WTC11 (cell line): ENCODE measurements around the gene AVPR1B. TPM values are rescaled to one million over a fixed set of nuclear protein-coding genes. Genes with fewer than 3 reads are reported as not detected.

Source experiments
- ATAC-seq: fragments of 200-7000 bp; cut with Tn5 transposase; 2 replicates; pipeline ENCODE4 v1.10.0; 2021; ENCODE audit warnings: mild to moderate bottlenecking, moderate library complexity
- CTCF ChIA-PET: fragments of 300-600 bp; sonication (Branson Sonifier 250); formaldehyde crosslinking; loops from one replicate; lab custom pipeline; 2021; ENCODE audit warnings: antibody characterized with exemption; lab: Charles Lee
- POLR2A ChIA-PET: fragments of 350-600 bp; sonication (Branson Sonifier 250); formaldehyde crosslinking; loops from one replicate; lab custom pipeline; 2021; ENCODE audit warnings: antibody characterized with exemption; lab: Charles Lee
- DNase-seq: peaks from one replicate; pipeline ENCODE4 v3.0.0; 2021; ENCODE audit warnings: low spot score
- H3K27ac Mint-ChIP-seq: 2 replicates; pipeline ENCODE4 v1.8.0; 2021; ENCODE audit warnings: mixed read lengths
- H3K27me3 Mint-ChIP-seq: 2 replicates; pipeline ENCODE4 v1.8.0; 2021; ENCODE audit warnings: low read depth, mild to moderate bottlenecking, moderate library complexity, mixed read lengths
- H3K36me3 Mint-ChIP-seq: 2 replicates; pipeline ENCODE4 v1.8.0; 2021; ENCODE audit warnings: mixed read lengths
- H3K4me1 Mint-ChIP-seq: 2 replicates; pipeline ENCODE4 v1.8.0; 2022; ENCODE audit warnings: mixed read lengths
- H3K4me3 Mint-ChIP-seq: 2 replicates; pipeline ENCODE4 v1.8.0; 2021; ENCODE audit warnings: mild to moderate bottlenecking, moderate library complexity, mixed read lengths
- H3K9me3 Mint-ChIP-seq: 2 replicates; pipeline ENCODE4 v1.8.0; 2021; ENCODE audit warnings: mixed read lengths
- AFF4 ChIP-seq: sonication (generic); formaldehyde crosslinking; IDR thresholded peaks from 2 replicates; pipeline ENCODE4 v1.8.1; 2023; ENCODE audit warnings: mild to moderate bottlenecking, missing genetic modification reagents, borderline replicate concordance
- ELF4 ChIP-seq: sonication (generic); formaldehyde crosslinking; IDR thresholded peaks from 2 replicates; pipeline ENCODE4 v1.8.1; 2022; ENCODE audit warnings: low read depth, mild to moderate bottlenecking, moderate library complexity, missing genetic modification reagents
- FOXJ3 ChIP-seq: sonication (generic); formaldehyde crosslinking; IDR thresholded peaks from 2 replicates; pipeline ENCODE4 v1.9.0; 2021; ENCODE audit warnings: missing genetic modification reagents, mild to moderate bottlenecking, borderline replicate concordance
- NFATC4 ChIP-seq: fragments of 250-450 bp; sonication (Bioruptor Pico); IDR thresholded peaks from 2 replicates; pipeline ENCODE4 v1.9.0; 2021; ENCODE audit warnings: mild to moderate bottlenecking
- OVOL2 ChIP-seq: fragments of 250-450 bp; sonication (Bioruptor Pico); IDR thresholded peaks from 2 replicates; pipeline ENCODE4 v1.9.0; 2021; ENCODE audit warnings: mild to moderate bottlenecking, borderline replicate concordance
- PREB ChIP-seq: sonication (generic); formaldehyde crosslinking; IDR thresholded peaks from 2 replicates; pipeline ENCODE4 v1.8.1; 2022; ENCODE audit warnings: mild to moderate bottlenecking, missing genetic modification reagents, moderate library complexity, borderline replicate concordance
- PRRX2 ChIP-seq: fragments of 250-450 bp; sonication (Bioruptor Pico); IDR thresholded peaks from 2 replicates; pipeline ENCODE4 v1.8.0; 2021; ENCODE audit warnings: mild to moderate bottlenecking
- RORB ChIP-seq: fragments of 250-450 bp; sonication (Bioruptor Pico); IDR thresholded peaks from 2 replicates; pipeline ENCODE4 v1.9.0; 2021; ENCODE audit warnings: mild to moderate bottlenecking
- SMAD4 ChIP-seq: sonication (generic); formaldehyde crosslinking; IDR thresholded peaks from 2 replicates; pipeline ENCODE4 v1.8.0; 2022; ENCODE audit warnings: mild to moderate bottlenecking, missing genetic modification reagents
- ZBTB21 ChIP-seq: sonication (generic); formaldehyde crosslinking; IDR thresholded peaks from 2 replicates; pipeline ENCODE4 v1.8.1; 2023; ENCODE audit warnings: mild to moderate bottlenecking, missing genetic modification reagents, borderline replicate concordance
- ZNF281 ChIP-seq: sonication (generic); formaldehyde crosslinking; IDR thresholded peaks from 2 replicates; pipeline ENCODE4 v1.8.0; 2023; ENCODE audit warnings: mild to moderate bottlenecking, missing genetic modification reagents
- ZNF396 ChIP-seq: fragments of 250-450 bp; sonication (Bioruptor Pico); IDR thresholded peaks from 2 replicates; pipeline ENCODE4 v1.8.0; 2021; ENCODE audit warnings: mild to moderate bottlenecking, moderate library complexity, borderline replicate concordance
- ZNF416 ChIP-seq: fragments of 250-450 bp; sonication (Bioruptor Pico); IDR thresholded peaks from 2 replicates; pipeline ENCODE4 v1.9.0; 2021; ENCODE audit warnings: mild to moderate bottlenecking, inconsistent platforms
- ZNF512 ChIP-seq: sonication (generic); formaldehyde crosslinking; IDR thresholded peaks from 2 replicates; pipeline ENCODE4 v1.8.1; 2022; ENCODE audit warnings: missing genetic modification reagents, borderline replicate concordance
- ZSCAN18 ChIP-seq: fragments of 250-450 bp; sonication (Bioruptor Pico); IDR thresholded peaks from 2 replicates; pipeline ENCODE4 v2.1.2; 2022; ENCODE audit warnings: mild to moderate bottlenecking, moderate library complexity
- total RNA-seq: library from RNA; stranded (reverse); gene quantifications from 3 replicates; pipeline ENCODE4 v1.2.3, GENCODE V29; 2021

Gene AVPR1B
- total RNA-seq, 1 experiment from 2014 or later = 0.68 TPM

GRCh38 chr1:206105464-206105995, 11.7 kb downstream of the AVPR1B start:
- Mint-ChIP-seq H3K4me1 (no peaks in the 10 kb centered on the region), H3K27me3 (no peaks in the 10 kb centered on the region), H3K9me3 (no peaks in the 10 kb centered on the region), H3K36me3 (no peaks in the 10 kb centered on the region), H3K27ac (no peak overlapping the region), H3K4me3 (no peak overlapping the region)
- TF ChIP-seq ZNF396 (CRISPR knock-in tag) = no peak
- no peak for TF ChIP-seq AFF4 (CRISPR knock-in tag)
- TF ChIP-seq SMAD4 (CRISPR knock-in tag) = no peak
- TF ChIP-seq ZNF416 (CRISPR knock-in tag) = no peak
- no peak for TF ChIP-seq PRRX2 (CRISPR knock-in tag)
- no peak for TF ChIP-seq ZSCAN18 (CRISPR knock-in tag)
- TF ChIP-seq ZBTB21 (CRISPR knock-in tag) = no peak
- no peak for TF ChIP-seq ELF4 (CRISPR knock-in tag)
- TF ChIP-seq NFATC4 (CRISPR knock-in tag) = no peak
- no peak for TF ChIP-seq RORB (CRISPR knock-in tag)
- TF ChIP-seq ZNF512 (CRISPR knock-in tag) = no peak
- no peak for TF ChIP-seq ZNF281
- TF ChIP-seq PREB (CRISPR knock-in tag) = no peak
- TF ChIP-seq FOXJ3 (CRISPR knock-in tag) = no peak
- no peak for TF ChIP-seq OVOL2 (CRISPR knock-in tag)
- ChIA-PET CTCF (interaction anchor here (1.3 to 12.7 kb wide), 7 partner anchors 8 to 187 kb away, joined by 6 to 121 read pairs (median 12); partner anchors contain the start of gene AVPR1B), POLR2A (no interaction called here)
- DNase-seq = no peak
- no peak for ATAC-seq
